Osteoblast (primary cell): ENCODE measurements around the gene TMEM256. TPM values are rescaled to one million over a fixed set of nuclear protein-coding genes. Genes with fewer than 3 reads are reported as not detected.

Experiments used
- DNase-seq: peaks from one replicate; pipeline ENCODE4 v3.0.0; 2011; ENCODE audit warnings: low spot score, mixed read lengths; ENCODE audit not compliant: insufficient read length; ENCODE audit errors: missing footprints
- H2AFZ ChIP-seq: 2 replicates; pipeline ENCODE4 v1.6.0; 2011; ENCODE audit warnings: mild to moderate bottlenecking, low read length
- H3K27ac ChIP-seq: 2 replicates; pipeline ENCODE4 v1.5.1; 2011; ENCODE audit warnings: mild to moderate bottlenecking, low read depth, low read length, moderate library complexity
- H3K27me3 ChIP-seq: 2 replicates; pipeline ENCODE4 v1.6.0; 2012; ENCODE audit warnings: mild to moderate bottlenecking, control low read depth, inconsistent platforms, low read length, moderate library complexity; ENCODE audit not compliant: insufficient read depth
- H3K36me3 ChIP-seq: 2 replicates; pipeline ENCODE4 v1.5.1; 2011; ENCODE audit warnings: mild to moderate bottlenecking, low read length, control low read depth, moderate library complexity; ENCODE audit not compliant: insufficient read depth
- H3K4me1 ChIP-seq: 2 replicates; pipeline ENCODE4 v1.5.1; 2011; ENCODE audit warnings: mild to moderate bottlenecking, low read length, control low read depth, moderate library complexity; ENCODE audit not compliant: insufficient read depth
- H3K4me2 ChIP-seq: 2 replicates; pipeline ENCODE4 v1.6.0; 2011; ENCODE audit warnings: mild to moderate bottlenecking, low read length; ENCODE audit not compliant: insufficient read depth
- H3K4me3 ChIP-seq: fragments of 200-600 bp; sonication (generic); 3 replicates; pipeline ENCODE4 v1.5.1; 2012; ENCODE audit warnings: mild to moderate bottlenecking, low read length, inconsistent platforms; ENCODE audit not compliant: insufficient read depth
- H3K79me2 ChIP-seq: 2 replicates; pipeline ENCODE4 v1.6.0; 2012; ENCODE audit warnings: mild to moderate bottlenecking, low read length, control low read depth, inconsistent platforms; ENCODE audit not compliant: insufficient read depth
- H3K9me3 ChIP-seq: 2 replicates; pipeline ENCODE4 v1.5.1; 2011; ENCODE audit warnings: low read depth, low read length, control low read depth
- H4K20me1 ChIP-seq: 2 replicates; pipeline ENCODE4 v1.6.0; 2012; ENCODE audit warnings: mild to moderate bottlenecking, low read length, control low read depth; ENCODE audit not compliant: insufficient read depth
- total RNA-seq: library from RNA; depleted of rRNA; stranded (reverse); fragments of >200 nt; gene quantifications from 2 replicates; pipeline ENCODE4 v1.2.3, GENCODE V29; 2012
- TF ChIP-seq, protein P1 (sequence below): IDR thresholded peaks from 2 replicates; pipeline ENCODE4 v1.5.1; 2011; ENCODE audit warnings: mild to moderate bottlenecking, low read depth, low read length, moderate library complexity; ENCODE audit errors: extremely low read depth

Gene TMEM256
- total RNA-seq, 1 donor: 59.4 TPM

DNA sequence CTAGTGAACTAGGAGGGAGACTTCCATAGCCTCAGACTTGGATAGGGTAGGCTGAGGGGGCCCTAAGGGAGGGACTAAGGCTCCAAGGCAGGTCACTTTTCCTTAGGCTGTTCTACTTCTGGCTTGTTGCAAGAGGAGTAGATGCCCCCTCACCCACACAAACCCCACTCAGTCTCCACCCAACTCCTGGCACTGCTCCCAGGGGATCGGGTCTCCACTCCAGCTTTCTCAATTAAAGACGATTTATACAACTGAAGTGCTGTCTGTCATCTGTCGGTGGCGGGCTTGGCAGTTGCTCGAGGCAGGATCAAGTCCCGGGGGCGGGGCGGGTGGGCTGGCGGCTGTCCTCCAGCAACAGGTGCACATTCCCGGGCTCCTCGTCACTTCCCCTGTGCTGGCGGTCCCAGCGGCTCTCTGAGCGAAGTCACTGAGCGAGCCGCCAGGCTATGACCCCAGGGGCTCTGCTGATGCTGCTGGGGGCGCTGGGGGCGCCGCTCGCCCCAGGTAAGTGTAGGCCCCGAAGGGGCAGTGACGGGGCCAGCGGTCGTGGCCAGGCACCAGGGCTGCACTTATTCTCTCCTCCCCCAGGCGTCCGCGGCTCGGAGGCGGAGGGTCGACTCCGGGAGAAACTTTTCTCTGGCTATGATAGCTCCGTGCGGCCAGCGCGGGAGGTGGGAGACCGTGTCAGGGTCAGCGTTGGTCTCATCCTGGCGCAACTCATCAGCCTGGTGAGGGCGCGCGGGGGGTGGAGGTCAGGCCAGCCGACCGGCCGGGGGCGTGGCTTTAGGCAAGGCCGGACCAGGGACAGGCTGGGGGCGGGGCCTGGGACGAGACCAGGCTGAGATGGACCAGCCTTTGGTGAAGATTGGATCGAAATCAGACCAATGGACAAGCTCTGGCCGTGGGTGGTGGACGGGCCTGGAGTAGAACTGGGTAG, 41.1 kb upstream of the TMEM256 start, which contains the start of gene CHRNB1:
TSS of gene CHRNB1 (plus strand) at position 380 of the 937 bp plus-strand sequence. CDS start at position 447, 67 bp downstream.
- Histone ChIP-seq H3K4me2 (peak within 1 kb of the TSS; percentile 77), H4K20me1 (no peaks in the 10 kb centered on the region), H3K9me3 (no peaks in the 10 kb centered on the region), H3K27ac (no peak within 1 kb of the TSS), H3K27me3 (peaks cover 39% of the 10 kb centered on the region), H2AFZ (peak within 1 kb of the TSS; percentile 68), H3K4me1 (peaks cover 20% of the 10 kb centered on the region), H3K36me3 (no peaks in the 10 kb centered on the region), H3K4me3 (peak within 1 kb of the TSS; percentile 64), H3K79me2 (no peaks in the 10 kb centered on the region)
- DNase-seq: peak; percentile 96
- TF ChIP-seq, protein P1, sequence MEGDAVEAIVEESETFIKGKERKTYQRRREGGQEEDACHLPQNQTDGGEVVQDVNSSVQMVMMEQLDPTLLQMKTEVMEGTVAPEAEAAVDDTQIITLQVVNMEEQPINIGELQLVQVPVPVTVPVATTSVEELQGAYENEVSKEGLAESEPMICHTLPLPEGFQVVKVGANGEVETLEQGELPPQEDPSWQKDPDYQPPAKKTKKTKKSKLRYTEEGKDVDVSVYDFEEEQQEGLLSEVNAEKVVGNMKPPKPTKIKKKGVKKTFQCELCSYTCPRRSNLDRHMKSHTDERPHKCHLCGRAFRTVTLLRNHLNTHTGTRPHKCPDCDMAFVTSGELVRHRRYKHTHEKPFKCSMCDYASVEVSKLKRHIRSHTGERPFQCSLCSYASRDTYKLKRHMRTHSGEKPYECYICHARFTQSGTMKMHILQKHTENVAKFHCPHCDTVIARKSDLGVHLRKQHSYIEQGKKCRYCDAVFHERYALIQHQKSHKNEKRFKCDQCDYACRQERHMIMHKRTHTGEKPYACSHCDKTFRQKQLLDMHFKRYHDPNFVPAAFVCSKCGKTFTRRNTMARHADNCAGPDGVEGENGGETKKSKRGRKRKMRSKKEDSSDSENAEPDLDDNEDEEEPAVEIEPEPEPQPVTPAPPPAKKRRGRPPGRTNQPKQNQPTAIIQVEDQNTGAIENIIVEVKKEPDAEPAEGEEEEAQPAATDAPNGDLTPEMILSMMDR: no peak

DNA sequence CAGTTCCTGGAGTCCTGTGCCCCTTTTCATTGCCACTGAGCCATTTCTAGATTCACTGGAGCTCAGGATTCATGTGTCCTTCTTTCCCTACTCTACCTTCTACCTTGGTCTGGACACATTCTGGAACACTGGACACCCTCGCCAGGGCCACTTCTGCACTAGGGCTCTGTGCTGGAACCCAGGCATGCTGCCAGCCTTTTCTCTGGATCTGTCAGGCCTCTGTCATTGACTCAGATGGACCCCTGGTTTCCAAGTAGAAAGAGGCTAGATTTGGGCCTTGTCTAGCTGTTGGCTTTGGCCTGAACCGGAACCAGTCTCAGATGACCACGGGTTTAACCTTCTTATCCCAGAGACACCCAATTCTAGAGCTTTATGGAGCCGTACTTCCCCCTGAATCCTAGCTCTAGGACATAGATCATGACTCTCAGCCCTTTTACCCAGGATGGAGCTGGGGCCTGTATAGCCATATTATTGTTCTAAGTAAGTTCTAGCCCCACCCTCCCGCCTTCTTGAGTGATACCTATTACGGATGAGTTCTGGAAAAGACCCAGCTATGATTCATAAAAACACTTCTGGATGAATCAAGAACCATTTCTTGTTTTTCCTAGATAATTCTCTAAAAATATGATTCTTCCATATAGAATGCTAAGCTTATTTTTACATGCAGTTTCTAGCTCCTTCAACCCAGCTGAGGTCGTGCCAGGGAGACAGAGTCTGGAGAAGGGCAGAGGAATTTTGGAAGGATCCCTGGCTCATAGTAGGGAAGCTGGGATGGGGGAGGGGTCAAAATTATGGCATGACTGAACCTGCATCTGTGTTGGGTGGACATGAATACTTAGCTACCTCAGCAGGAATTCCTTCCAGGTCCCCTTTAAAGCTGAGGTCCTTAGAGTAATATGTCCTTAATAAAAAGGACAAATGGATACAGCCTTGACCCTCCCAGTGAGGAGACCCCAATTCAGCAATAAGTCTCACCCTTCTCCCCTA, 39.9 kb upstream of the TMEM256 start:
- Histone ChIP-seq H3K27ac (no peak overlapping the region), H3K4me3 (no peak overlapping the region), H4K20me1 (no peaks in the 10 kb centered on the region), H3K4me2 (no peak overlapping the region), H2AFZ (no peak overlapping the region), H3K9me3 (no peaks in the 10 kb centered on the region), H3K36me3 (no peaks in the 10 kb centered on the region), H3K4me1 (peaks cover 20% of the 10 kb centered on the region), H3K79me2 (no peaks in the 10 kb centered on the region), H3K27me3 (peaks cover 51% of the 10 kb centered on the region)
- TF ChIP-seq, protein P1: no peak
- DNase-seq: peak; percentile 93

- Histone ChIP-seq H3K9me3 (no peaks in the 10 kb centered on the region), H4K20me1 (no peaks in the 10 kb centered on the region), H3K4me1 (peaks cover 24% of the 10 kb centered on the region), H3K27ac (no peak overlapping the region), H3K27me3 (peaks cover 55% of the 10 kb centered on the region), H3K4me3 (no peak overlapping the region), H3K4me2 (no peak overlapping the region), H3K36me3 (no peaks in the 10 kb centered on the region), H3K79me2 (no peaks in the 10 kb centered on the region), H2AFZ (no peak overlapping the region)
- TF ChIP-seq, protein P1: no peak
- DNase-seq: peak; percentile 44
These were observed 38.2 kb upstream of the TMEM256 start for GRCh38 chr17:7442142-7442541.
